HCT116 (cell line): ENCODE measurements around the gene PHLPP2. TPM values are rescaled to one million over a fixed set of nuclear protein-coding genes. Genes with fewer than 3 reads are reported as not detected.

Experiments
- ATAC-seq: fragments of 200-7000 bp; cut with Tn5 transposase; 2 replicates; pipeline ENCODE4 v1.9.1; 2020; ENCODE audit warnings: mild to moderate bottlenecking, moderate library complexity
- BruUV-seq: library from RNA; stranded (reverse); fragments of 400-500 nt; replicated peaks from 2 replicates; lab custom pipeline; 2021; lab: Mats Ljungman, UMichigan
- CTCF ChIA-PET: fragments of 300-600 bp; sonication (Branson Sonifier 250); formaldehyde crosslinking; loops from one replicate; lab custom pipeline; 2021; ENCODE audit warnings: antibody characterized with exemption; lab: Charles Lee
- POLR2A ChIA-PET: fragments of 300-600, 350-600 bp; sonication (Branson Sonifier 250); formaldehyde crosslinking; loops from one replicate; lab custom pipeline; 2021; ENCODE audit warnings: antibody characterized with exemption; lab: Charles Lee
- RAD21 ChIA-PET, 2 experiments: fragments of 300-600 bp; sonication (Branson Sonifier 250); formaldehyde crosslinking; loops; one replicate each; lab custom pipeline; 2023; ENCODE audit warnings: low total read pairs in 2 of 2; ENCODE audit not compliant: uncharacterized antibody in 2 of 2, unreplicated experiment in 2 of 2, low non-redundant PET in 1 of 2; lab: Charles Lee
- DNase-seq: peaks from one replicate; pipeline ENCODE4 v3.0.0-alpha.2; 2010; ENCODE audit warnings: low read depth, low spot score
- H2AFZ ChIP-seq: fragments of 200-600 bp; shearing (Covaris generic), sonication (generic); 2 replicates; pipeline ENCODE4 v1.6.1; 2017; ENCODE audit warnings: low read depth, mixed run types, mixed read lengths, antibody characterized with exemption, low read length; ENCODE audit not compliant: poor library complexity, severe bottlenecking
- H3K27ac ChIP-seq: 2 replicates; pipeline ENCODE4 v1.5.1; 2012; ENCODE audit warnings: low read depth, low read length
- H3K27me3 ChIP-seq: fragments of 200-600 bp; sonication (generic); 2 replicates; pipeline ENCODE4 v1.6.1; 2016; ENCODE audit warnings: mixed run types, low read length, mixed read lengths; ENCODE audit not compliant: insufficient read depth
- H3K36me3 ChIP-seq, 2 experiments: fragments of 200-500 bp in 1 of 2; fragments of 200-600 bp in 1 of 2; sonication (Bioruptor generic) in 1 of 2; sonication (generic) in 1 of 2; 2 replicates each; pipeline versions ENCODE4 v1.5.1 to v1.6.1; 2014 to 2016; ENCODE audit warnings: low read length in 2 of 2, inconsistent platforms in 1 of 2, mixed read lengths in 1 of 2, mixed run types in 1 of 2; ENCODE audit not compliant: insufficient read depth in 2 of 2, control insufficient read depth in 1 of 2
- H3K4me1 ChIP-seq, 2 experiments: fragments of 200-600 bp in 1 of 2; sonication (generic) in 1 of 2; 2 replicates each; pipeline versions ENCODE4 v1.5.1 to v1.6.1; 2012 to 2017; ENCODE audit warnings: low read length in 2 of 2, inconsistent platforms in 1 of 2, mild to moderate bottlenecking in 1 of 2, mixed read lengths in 1 of 2, mixed run types in 1 of 2, moderate library complexity in 1 of 2; ENCODE audit not compliant: insufficient read depth in 2 of 2, control insufficient read depth in 1 of 2
- H3K4me2 ChIP-seq: fragments of 200-600 bp; sonication (generic); 2 replicates; pipeline ENCODE4 v1.6.1; 2017; ENCODE audit warnings: mixed run types, low read length, mixed read lengths
- H3K4me3 ChIP-seq, 2 experiments: fragments of 200-600 bp in 1 of 2; sonication (generic) in 1 of 2; replicated peaks in 1 of 2; 2 replicates each; pipeline ENCODE4 v1.5.1; 2011 to 2016; ENCODE audit warnings: low read length in 2 of 2, control low read depth in 1 of 2, low read depth in 1 of 2, mild to moderate bottlenecking in 1 of 2, mixed read lengths in 1 of 2, mixed run types in 1 of 2
- H3K79me2 ChIP-seq: fragments of 200-600 bp; sonication (generic); 2 replicates; pipeline ENCODE4 v1.6.1; 2017; ENCODE audit warnings: mild to moderate bottlenecking, mixed run types, low read length, moderate library complexity, mixed read lengths; ENCODE audit not compliant: insufficient read depth
- H3K9ac ChIP-seq: fragments of 200-600 bp; sonication (generic); 2 replicates; pipeline ENCODE4 v1.6.1; 2016; ENCODE audit warnings: low read length, mixed read lengths
- H3K9me2 ChIP-seq: fragments of 200-600 bp; sonication (generic), shearing (Covaris generic); 2 replicates; pipeline ENCODE4 v1.6.1; 2017; ENCODE audit warnings: mixed run types, mild to moderate bottlenecking, moderate library complexity; ENCODE audit not compliant: insufficient read depth
- H3K9me3 ChIP-seq, 2 experiments: fragments of 200-500 bp in 1 of 2; fragments of 200-600 bp in 1 of 2; sonication (Bioruptor generic) in 1 of 2; sonication (generic) in 1 of 2; 2 replicates each; pipeline ENCODE4 v1.6.1; 2014 to 2017; ENCODE audit warnings: low read length in 2 of 2, mixed read lengths in 2 of 2, inconsistent platforms in 1 of 2, low read depth in 1 of 2, mild to moderate bottlenecking in 1 of 2, mixed run types in 1 of 2, moderate library complexity in 1 of 2; ENCODE audit not compliant: control insufficient read depth in 1 of 2, insufficient read depth in 1 of 2
- H4K20me1 ChIP-seq: fragments of 200-600 bp; sonication (generic), shearing (Covaris generic); 2 replicates; pipeline ENCODE4 v1.6.1; 2017; ENCODE audit warnings: mixed run types, mild to moderate bottlenecking, moderate library complexity; ENCODE audit not compliant: insufficient read depth
- CBX3 ChIP-seq: IDR thresholded peaks from 2 replicates; pipeline ENCODE4 v1.6.1; 2012; ENCODE audit warnings: low read depth
- EGR1 ChIP-seq: IDR thresholded peaks from 2 replicates; pipeline ENCODE4 v1.6.1; 2012; ENCODE audit warnings: low read depth
- EZH2 ChIP-seq: fragments of 200-600 bp; sonication (generic); IDR thresholded peaks from 2 replicates; pipeline ENCODE4 v1.6.1; 2017; ENCODE audit warnings: antibody characterized with exemption, mixed run types
- FOSL1 ChIP-seq: IDR thresholded peaks from 2 replicates; pipeline ENCODE4 v1.6.1; 2012; ENCODE audit warnings: low read depth
- JUND ChIP-seq: IDR thresholded peaks from 2 replicates; pipeline ENCODE4 v1.6.1; 2012
- POLR2AphosphoS5 ChIP-seq: IDR thresholded peaks from 2 replicates; pipeline ENCODE4 v1.6.1; 2011; ENCODE audit warnings: mild to moderate bottlenecking, low read depth, low read length, moderate library complexity
- SIN3A ChIP-seq: IDR thresholded peaks from 2 replicates; pipeline ENCODE4 v1.6.1; 2012; ENCODE audit warnings: low read depth
- TCF7L2 ChIP-seq: IDR thresholded peaks from 2 replicates; pipeline ENCODE4 v1.7.0; 2011; ENCODE audit warnings: borderline replicate concordance, inconsistent platforms; ENCODE audit not compliant: insufficient read depth, insufficient read length; ENCODE audit errors: extremely low read depth
- YY1 ChIP-seq: IDR thresholded peaks from 2 replicates; pipeline ENCODE4 v1.6.1; 2011; ENCODE audit warnings: low read length, low read depth, moderate library complexity, mild to moderate bottlenecking; ENCODE audit not compliant: insufficient replicate concordance; ENCODE audit errors: extremely low read depth
- ZBTB33 ChIP-seq: IDR thresholded peaks from 2 replicates; pipeline ENCODE4 v1.6.1; 2011; ENCODE audit warnings: mild to moderate bottlenecking, low read length, moderate library complexity; ENCODE audit not compliant: insufficient replicate concordance; ENCODE audit errors: extremely low read depth
- ZNF274 ChIP-seq: fragments of 200-500 bp; sonication (Bioruptor generic); IDR thresholded peaks from 2 replicates; pipeline ENCODE4 v1.6.1; 2014; ENCODE audit warnings: mild to moderate bottlenecking, low read depth, low read length, inconsistent platforms
- intact Hi-C: fragments of 100-400 bp; cut with micrococcal nuclease; formaldehyde crosslinking; loops from 2 replicates; pipeline ENCODE4 v1.10.0; 2022
- total RNA-seq: library from RNA; stranded (reverse); gene quantifications from one replicate; pipeline ENCODE4 v1.2.1, GENCODE V29; 2021; ENCODE audit not compliant: unreplicated experiment
- TF ChIP-seq, protein P1 (sequence below): IDR thresholded peaks from 2 replicates; pipeline ENCODE4 v1.6.1; 2012; ENCODE audit warnings: low read depth
- TF ChIP-seq, protein P2 (sequence below), 3 experiments: fragments of 200-600 bp in 1 of 3; sonication (generic) in 1 of 3; IDR thresholded peaks in 2 of 3; conservative IDR thresholded peaks in 1 of 3; 2 replicates each; pipeline ENCODE4 v1.5.1; 2012 to 2017; ENCODE audit warnings: low read depth in 2 of 3, low read length in 2 of 3, antibody characterized with exemption in 1 of 3, borderline replicate concordance in 1 of 3, control low read depth in 1 of 3, mild to moderate bottlenecking in 1 of 3, mixed read lengths in 1 of 3, mixed run types in 1 of 3, moderate library complexity in 1 of 3; ENCODE audit not compliant: insufficient read depth in 1 of 3
- TF ChIP-seq, protein P3 (sequence below): IDR thresholded peaks from 2 replicates; pipeline ENCODE4 v1.6.1; 2012

Gene PHLPP2
- total RNA-seq, 1 experiment from 2014 or later, result 9.0 TPM

DNA sequence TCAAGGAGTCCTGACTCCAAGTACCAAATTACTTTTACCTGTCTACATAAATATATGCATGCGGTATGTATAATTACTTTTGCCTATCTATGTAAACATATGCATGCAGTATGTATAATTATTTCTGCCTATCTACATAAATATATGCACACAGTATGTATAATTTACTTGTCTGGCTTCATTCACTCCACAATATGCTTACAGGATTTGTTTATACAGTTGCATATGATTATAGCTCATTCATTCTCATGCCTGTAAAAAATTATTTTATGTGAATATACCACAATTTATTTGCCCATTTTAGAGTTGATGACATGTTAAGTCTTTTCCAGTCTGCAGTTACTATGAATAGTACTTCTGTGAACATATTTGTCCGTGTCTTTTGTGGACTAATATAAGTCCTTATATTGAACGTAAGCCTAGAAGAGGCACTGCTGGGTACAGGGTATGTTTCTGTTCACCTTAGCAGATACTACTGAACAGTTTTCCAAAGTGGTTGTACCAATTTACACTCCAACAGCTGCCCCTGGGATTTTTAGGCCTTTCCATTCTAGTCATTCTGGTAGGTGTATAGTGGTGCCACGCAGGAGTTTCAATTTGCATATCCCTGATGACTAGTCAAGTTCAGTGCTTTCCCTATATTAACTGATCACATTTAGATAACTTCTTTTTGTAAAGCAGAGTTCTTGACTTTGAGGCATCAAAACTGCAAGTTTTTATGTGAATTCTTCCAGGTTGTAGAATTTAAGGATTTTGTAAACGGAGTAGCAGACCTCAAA is 51.5 kb downstream of the PHLPP2 start:
- RAD21 ChIA-PET, result no interaction called here
- POLR2A ChIA-PET, result no interaction called here
- no peak for ATAC-seq
- no peak overlapping the region for H3K27ac ChIP-seq
- no peak overlapping the region for H3K4me2 ChIP-seq
- intact Hi-C loops, result loop anchor here (5.0 kb wide), 1 partner anchor 79 kb away; no protein-coding TSS in a partner anchor
- no peak overlapping the region for H2AFZ ChIP-seq
- CTCF ChIA-PET, result no interaction called here
- H3K79me2 ChIP-seq, result no peaks in the 10 kb centered on the region
- no peaks in the 10 kb centered on the region for H3K27me3 ChIP-seq
- no TSS peak for BruUV-seq
- H3K9ac ChIP-seq, result no peak overlapping the region
- no peaks in the 10 kb centered on the region for H4K20me1 ChIP-seq
- no peaks in the 10 kb centered on the region for H3K9me2 ChIP-seq
- peaks cover 7 to 13% of the 10 kb centered on the region in 2 experiments; a peak in 3 of 4 replicates for H3K36me3 ChIP-seq
- TF ChIP-seq, protein P1, sequence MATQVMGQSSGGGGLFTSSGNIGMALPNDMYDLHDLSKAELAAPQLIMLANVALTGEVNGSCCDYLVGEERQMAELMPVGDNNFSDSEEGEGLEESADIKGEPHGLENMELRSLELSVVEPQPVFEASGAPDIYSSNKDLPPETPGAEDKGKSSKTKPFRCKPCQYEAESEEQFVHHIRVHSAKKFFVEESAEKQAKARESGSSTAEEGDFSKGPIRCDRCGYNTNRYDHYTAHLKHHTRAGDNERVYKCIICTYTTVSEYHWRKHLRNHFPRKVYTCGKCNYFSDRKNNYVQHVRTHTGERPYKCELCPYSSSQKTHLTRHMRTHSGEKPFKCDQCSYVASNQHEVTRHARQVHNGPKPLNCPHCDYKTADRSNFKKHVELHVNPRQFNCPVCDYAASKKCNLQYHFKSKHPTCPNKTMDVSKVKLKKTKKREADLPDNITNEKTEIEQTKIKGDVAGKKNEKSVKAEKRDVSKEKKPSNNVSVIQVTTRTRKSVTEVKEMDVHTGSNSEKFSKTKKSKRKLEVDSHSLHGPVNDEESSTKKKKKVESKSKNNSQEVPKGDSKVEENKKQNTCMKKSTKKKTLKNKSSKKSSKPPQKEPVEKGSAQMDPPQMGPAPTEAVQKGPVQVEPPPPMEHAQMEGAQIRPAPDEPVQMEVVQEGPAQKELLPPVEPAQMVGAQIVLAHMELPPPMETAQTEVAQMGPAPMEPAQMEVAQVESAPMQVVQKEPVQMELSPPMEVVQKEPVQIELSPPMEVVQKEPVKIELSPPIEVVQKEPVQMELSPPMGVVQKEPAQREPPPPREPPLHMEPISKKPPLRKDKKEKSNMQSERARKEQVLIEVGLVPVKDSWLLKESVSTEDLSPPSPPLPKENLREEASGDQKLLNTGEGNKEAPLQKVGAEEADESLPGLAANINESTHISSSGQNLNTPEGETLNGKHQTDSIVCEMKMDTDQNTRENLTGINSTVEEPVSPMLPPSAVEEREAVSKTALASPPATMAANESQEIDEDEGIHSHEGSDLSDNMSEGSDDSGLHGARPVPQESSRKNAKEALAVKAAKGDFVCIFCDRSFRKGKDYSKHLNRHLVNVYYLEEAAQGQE, result no peak
- TF ChIP-seq POLR2AphosphoS5 (no peak), ZNF274 (no peak), TCF7L2 (no peak), ZBTB33 (no peak), CBX3 (no peak), YY1 (no peak), EGR1 (no peak), FOSL1 (no peak), SIN3A (no peak), JUND (no peak), EZH2 (no peak)
- TF ChIP-seq, protein P2, sequence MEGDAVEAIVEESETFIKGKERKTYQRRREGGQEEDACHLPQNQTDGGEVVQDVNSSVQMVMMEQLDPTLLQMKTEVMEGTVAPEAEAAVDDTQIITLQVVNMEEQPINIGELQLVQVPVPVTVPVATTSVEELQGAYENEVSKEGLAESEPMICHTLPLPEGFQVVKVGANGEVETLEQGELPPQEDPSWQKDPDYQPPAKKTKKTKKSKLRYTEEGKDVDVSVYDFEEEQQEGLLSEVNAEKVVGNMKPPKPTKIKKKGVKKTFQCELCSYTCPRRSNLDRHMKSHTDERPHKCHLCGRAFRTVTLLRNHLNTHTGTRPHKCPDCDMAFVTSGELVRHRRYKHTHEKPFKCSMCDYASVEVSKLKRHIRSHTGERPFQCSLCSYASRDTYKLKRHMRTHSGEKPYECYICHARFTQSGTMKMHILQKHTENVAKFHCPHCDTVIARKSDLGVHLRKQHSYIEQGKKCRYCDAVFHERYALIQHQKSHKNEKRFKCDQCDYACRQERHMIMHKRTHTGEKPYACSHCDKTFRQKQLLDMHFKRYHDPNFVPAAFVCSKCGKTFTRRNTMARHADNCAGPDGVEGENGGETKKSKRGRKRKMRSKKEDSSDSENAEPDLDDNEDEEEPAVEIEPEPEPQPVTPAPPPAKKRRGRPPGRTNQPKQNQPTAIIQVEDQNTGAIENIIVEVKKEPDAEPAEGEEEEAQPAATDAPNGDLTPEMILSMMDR (IDR thresholded peaks at IDR 0.05 in 2 of 3, conservative IDR thresholded peaks at IDR 0.05 in 1 of 3; ENCODE audit: borderline replicate concordance in 1 of 3, insufficient read depth in 1 of 3, low read depth in 2 of 3, low read length in 2 of 3), result no peak
- TF ChIP-seq, protein P3, sequence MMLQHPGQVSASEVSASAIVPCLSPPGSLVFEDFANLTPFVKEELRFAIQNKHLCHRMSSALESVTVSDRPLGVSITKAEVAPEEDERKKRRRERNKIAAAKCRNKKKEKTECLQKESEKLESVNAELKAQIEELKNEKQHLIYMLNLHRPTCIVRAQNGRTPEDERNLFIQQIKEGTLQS, result no peak
- DNase-seq, result no peak
- H3K4me3 ChIP-seq, result no peak overlapping the region
- no peaks in the 10 kb centered on the region for H3K4me1 ChIP-seq
- no peaks in the 10 kb centered on the region for H3K9me3 ChIP-seq
